Neuron (in vitro differentiated cells): Measurements from ENCODE around the gene LHPP.

ENCODE experiments used
- H2AFZ ChIP-seq: one replicate; pipeline ENCODE4 v1.6.1; 2013; ENCODE audit warnings: low read depth, mild to moderate bottlenecking, inconsistent platforms, low read length, moderate library complexity
- H3K27me3 ChIP-seq: one replicate; pipeline ENCODE4 v1.6.1; 2013; ENCODE audit warnings: low read length; ENCODE audit not compliant: insufficient read depth
- H3K36me3 ChIP-seq: one replicate; pipeline ENCODE4 v1.6.1; 2013; ENCODE audit warnings: low read length; ENCODE audit not compliant: insufficient read depth
- H3K4me1 ChIP-seq: one replicate; pipeline ENCODE4 v1.6.1; 2013; ENCODE audit warnings: low read length; ENCODE audit not compliant: insufficient read depth
- H3K4me3 ChIP-seq: 2 replicates; pipeline ENCODE4 v1.5.1; 2013; ENCODE audit warnings: mild to moderate bottlenecking, low read length, moderate library complexity
- H3K9me3 ChIP-seq: one replicate; pipeline ENCODE4 v1.6.1; 2013; ENCODE audit warnings: low read length

The LHPP gene

DNA sequence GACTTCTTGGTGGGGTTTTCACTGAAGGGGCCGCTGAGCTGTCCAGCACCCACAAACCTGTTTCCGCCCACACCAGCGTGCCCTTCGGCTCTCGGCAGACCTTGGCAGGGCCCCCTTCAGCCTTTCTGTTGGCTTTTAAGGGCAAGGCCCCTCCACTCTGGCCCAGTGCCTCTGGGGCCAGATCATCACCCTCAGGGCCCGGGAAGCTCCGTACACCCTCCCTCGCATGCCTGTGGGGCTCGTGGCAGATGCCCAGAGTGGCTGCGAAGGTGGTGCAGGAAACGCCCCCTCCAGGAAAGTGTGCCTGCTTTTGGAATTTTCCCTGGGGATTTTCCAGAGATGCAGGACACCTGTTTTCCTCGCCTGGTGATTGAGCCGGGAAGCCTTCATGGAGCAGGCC is 7.0 kb downstream of the LHPP start:
- Histone ChIP-seq H3K9me3 (no peaks in the 10 kb centered on the region), H3K27me3 (no peaks in the 10 kb centered on the region), H3K36me3 (no peaks in the 10 kb centered on the region), H2AFZ (no peak overlapping the region), H3K4me3 (no peak overlapping the region), H3K4me1 (peaks cover 11% of the 10 kb centered on the region)

- Histone ChIP-seq H2AFZ (no peak overlapping the region), H3K27me3 (no peaks in the 10 kb centered on the region), H3K4me3 (no peak overlapping the region), H3K4me1 (peaks cover 11% of the 10 kb centered on the region), H3K36me3 (no peaks in the 10 kb centered on the region), H3K9me3 (no peaks in the 10 kb centered on the region)
These were observed 8.4 kb downstream of the LHPP start for GRCh38 chr10:124469956-124470484.

DNA sequence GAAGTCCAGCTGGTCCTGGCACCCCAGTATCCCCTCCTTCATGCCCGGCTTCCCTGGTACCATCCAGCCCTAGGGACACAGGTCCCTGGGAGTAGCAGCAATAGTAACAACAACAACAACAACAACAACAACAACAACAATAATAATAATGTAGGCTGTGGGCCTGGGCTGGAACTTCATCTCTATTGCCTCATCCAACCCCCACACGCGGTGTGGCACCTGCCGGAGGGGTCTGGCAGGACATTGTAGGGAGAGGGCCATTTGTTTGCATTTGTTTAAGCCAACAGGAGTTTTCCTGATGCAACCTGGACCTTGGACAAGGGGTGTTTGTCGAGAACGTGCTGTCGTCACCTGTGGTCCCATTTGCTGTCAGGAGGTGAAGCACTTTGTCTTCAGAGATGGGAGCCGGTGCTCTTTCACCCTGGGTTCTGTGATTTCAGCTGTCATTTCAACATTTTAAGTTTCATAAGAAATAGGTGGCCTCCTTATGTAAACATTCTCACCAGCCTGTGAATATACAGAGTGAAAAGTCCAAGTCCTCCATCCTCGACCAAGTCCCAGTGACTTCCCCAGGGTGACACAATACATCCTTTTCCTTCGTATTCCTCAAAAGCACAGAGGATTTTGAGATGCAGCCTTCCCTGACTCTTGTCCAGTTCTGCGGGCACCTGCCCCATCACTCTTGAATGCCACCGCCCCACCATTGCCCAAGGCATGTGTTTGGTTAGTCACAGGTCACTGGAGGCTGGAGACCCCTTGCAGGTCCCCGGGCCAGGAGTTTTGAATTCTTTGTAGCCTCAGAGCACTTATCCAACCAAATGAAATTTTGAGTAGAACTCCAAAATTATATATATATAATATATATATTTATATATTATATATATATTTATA is 9.2 kb downstream of the LHPP start:
- H3K4me3 ChIP-seq, result no peak overlapping the region
- peaks cover 5% of the 10 kb centered on the region for H3K4me1 ChIP-seq
- no peaks in the 10 kb centered on the region for H3K36me3 ChIP-seq
- H3K9me3 ChIP-seq, result no peaks in the 10 kb centered on the region
- H3K27me3 ChIP-seq, result no peaks in the 10 kb centered on the region
- H2AFZ ChIP-seq, result no peak overlapping the region

- H3K9me3 ChIP-seq, result no peaks in the 10 kb centered on the region
- H3K27me3 ChIP-seq, result no peaks in the 10 kb centered on the region
- H3K36me3 ChIP-seq, result no peaks in the 10 kb centered on the region
- no peak overlapping the region for H2AFZ ChIP-seq
- no peaks in the 10 kb centered on the region for H3K4me1 ChIP-seq
- no peak overlapping the region for H3K4me3 ChIP-seq
These were observed 10.4 kb downstream of the LHPP start for GRCh38 chr10:124472071-124472470.

DNA sequence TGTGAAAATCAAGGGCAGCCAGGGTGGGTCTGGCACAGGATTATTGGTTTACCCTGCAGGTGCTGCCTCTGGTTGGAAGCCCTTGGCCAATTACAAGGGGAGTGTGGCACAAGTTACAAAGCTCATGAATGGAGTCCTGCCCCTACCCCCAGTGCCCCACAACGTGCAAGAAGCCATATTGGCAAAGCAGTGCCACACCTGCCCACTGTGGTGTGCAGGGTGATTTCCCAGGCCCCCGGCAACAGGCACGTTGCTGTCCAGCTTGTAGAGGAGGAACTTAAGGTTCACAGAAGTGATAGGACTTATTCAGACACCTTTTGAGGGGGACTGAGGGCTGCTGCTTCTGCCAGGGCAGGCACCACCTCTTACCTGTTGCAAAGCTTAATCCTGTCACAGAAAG is 11.4 kb downstream of the LHPP start:
- no peaks in the 10 kb centered on the region for H3K27me3 ChIP-seq
- H3K4me3 ChIP-seq, result no peak overlapping the region
- H2AFZ ChIP-seq, result no peak overlapping the region
- H3K36me3 ChIP-seq, result no peaks in the 10 kb centered on the region
- no peaks in the 10 kb centered on the region for H3K9me3 ChIP-seq
- H3K4me1 ChIP-seq, result peaks cover 7% of the 10 kb centered on the region

DNA sequence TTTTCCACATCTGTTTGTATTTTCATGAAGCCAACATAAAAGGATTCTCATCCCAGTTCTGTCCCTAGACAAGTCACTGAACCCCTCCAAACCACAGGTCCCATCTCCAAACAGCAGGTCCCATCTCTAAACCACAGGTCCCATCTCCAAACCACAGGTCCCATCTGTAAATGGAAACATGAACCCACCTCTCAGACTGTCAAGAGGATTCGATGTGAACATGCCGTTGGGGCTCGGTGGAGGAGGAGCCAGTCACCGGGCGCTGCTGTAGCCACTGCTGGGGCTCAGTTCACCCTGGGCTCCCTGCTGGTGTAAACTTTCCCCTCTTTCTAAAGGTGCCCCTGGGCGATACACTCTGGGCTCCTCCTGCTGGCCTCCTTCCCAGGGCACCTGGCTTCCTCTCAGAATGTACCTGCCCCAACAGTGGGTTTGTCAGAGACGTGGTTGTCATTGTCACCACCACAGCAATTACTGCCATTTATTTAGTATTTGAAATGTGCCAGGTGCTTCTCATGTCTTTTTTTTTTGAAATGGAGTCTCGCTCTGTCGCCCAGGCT is 13.0 kb downstream of the LHPP start:
- Histone ChIP-seq H3K9me3 (no peaks in the 10 kb centered on the region), H3K4me1 (peaks cover 11% of the 10 kb centered on the region), H2AFZ (no peak overlapping the region), H3K27me3 (no peaks in the 10 kb centered on the region), H3K36me3 (no peaks in the 10 kb centered on the region), H3K4me3 (no peak overlapping the region)

- Histone ChIP-seq H3K4me3 (no peak overlapping the region), H3K9me3 (no peaks in the 10 kb centered on the region), H3K27me3 (no peaks in the 10 kb centered on the region), H2AFZ (no peak overlapping the region), H3K36me3 (no peaks in the 10 kb centered on the region), H3K4me1 (peaks cover 17% of the 10 kb centered on the region)
These were observed 14.6 kb downstream of the LHPP start for GRCh38 chr10:124476043-124476725.

DNA sequence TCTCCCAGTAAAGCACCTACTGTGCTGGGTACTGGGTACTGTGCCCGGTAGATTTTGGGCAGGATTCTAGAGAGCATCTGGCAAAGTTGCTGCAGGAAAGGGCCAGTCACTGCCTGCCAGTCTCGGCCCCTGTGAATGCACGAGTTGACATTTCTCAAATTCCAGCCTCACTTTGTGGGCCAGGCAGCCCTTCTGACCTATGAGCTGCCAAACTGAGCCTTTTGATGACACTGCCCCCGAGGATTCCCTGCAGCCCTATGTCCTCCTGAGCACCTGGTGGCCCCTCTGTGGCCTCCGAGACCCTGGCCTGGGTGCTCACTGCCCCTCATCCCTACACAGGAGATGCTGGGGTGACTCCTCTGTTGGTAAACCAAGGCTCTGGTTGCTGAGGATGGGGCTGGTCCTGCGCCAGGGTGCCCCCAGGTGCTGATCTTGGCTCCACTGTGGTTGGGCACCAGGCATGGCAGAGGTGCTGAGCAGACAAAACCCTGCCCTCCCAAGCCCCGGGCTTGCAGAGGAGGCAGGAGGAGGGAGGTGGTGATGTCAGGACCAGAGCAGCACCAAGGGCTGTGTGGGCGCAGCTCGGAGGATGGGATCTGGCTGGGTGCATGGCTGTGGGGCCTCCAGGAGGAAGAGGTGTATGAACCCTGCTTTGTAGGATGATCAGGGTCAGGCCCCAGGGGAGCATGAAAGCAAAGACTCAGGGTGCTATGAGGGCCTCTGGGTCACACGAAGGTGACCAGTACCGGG is 16.2 kb downstream of the LHPP start:
- H3K9me3 ChIP-seq, result no peaks in the 10 kb centered on the region
- peaks cover 17% of the 10 kb centered on the region for H3K4me1 ChIP-seq
- H2AFZ ChIP-seq, result no peak overlapping the region
- no peaks in the 10 kb centered on the region for H3K36me3 ChIP-seq
- no peak overlapping the region for H3K4me3 ChIP-seq
- H3K27me3 ChIP-seq, result no peaks in the 10 kb centered on the region

DNA sequence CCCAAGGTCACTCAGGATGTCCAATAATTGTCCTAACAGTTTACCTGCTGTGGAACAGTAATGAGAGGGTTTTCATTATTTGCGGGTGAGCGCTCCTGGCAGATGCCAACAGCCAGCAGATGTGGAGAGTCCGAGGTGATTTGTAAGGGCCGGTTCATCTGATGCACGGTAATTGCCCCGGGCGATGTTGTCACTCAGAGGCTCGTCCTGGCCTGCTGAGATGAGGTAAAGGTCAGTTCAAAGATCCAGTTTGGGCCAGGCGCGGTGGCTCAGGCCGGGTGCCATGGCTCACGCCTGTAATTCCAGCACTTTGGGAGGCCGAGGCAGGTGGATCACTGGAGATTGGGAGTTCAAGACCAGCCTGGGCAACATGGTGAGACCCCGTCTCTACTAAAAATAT is 16.9 kb downstream of the LHPP start:
- peaks cover 17% of the 10 kb centered on the region for H3K4me1 ChIP-seq

DNA sequence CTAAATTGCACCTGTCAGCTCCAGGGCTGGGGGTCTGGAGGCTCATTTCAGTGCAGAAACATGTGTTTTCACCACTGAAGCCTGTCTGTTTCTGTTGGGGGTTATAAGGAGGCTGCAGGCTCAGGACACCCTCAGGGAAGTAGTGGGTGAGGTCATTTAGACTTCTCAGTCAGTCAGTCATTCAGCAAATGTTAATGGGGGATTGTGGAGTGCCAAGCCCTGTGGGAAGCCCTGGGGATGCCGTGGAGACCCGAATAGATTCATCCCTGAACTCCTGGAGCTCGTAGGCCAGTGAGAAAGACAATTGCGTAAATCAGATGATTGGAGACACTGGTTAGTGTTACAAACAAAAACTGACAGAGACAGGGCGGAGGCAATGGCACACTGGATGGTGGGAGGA is 19.2 kb downstream of the LHPP start:
- Histone ChIP-seq H3K36me3 (no peaks in the 10 kb centered on the region), H3K4me3 (no peak overlapping the region), H3K4me1 (peaks cover 39% of the 10 kb centered on the region), H3K27me3 (no peaks in the 10 kb centered on the region), H2AFZ (no peak overlapping the region), H3K9me3 (no peaks in the 10 kb centered on the region)

More for the DNA sequence above, 16.9 kb downstream of the LHPP start:
- no peak overlapping the region for H3K4me3 ChIP-seq
- H3K9me3 ChIP-seq, result no peaks in the 10 kb centered on the region
- no peaks in the 10 kb centered on the region for H3K27me3 ChIP-seq
- H2AFZ ChIP-seq, result no peak overlapping the region
- H3K36me3 ChIP-seq, result no peaks in the 10 kb centered on the region

DNA sequence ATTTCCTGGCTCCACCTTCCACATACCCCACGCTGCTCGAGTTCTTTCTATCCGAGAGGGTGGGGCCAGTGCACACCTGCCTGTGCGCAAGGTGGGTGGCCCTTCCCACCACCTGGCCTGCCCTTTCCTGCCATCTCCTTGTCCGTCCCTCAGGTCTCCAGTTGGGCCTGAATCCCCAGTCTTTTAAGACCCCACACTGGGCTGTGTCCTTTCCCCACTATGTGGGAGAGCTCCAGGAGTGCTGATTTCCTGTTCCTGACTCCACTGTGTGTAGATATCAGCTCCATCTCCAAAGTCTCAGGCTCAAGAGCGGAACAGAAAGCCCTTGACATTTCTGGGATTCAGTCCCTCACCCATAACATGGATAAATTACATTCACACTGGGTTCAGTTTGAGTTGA is 20.1 kb downstream of the LHPP start:
- no peak overlapping the region for H3K4me3 ChIP-seq
- H2AFZ ChIP-seq, result no peak overlapping the region
- peaks cover 41% of the 10 kb centered on the region for H3K4me1 ChIP-seq
- no peaks in the 10 kb centered on the region for H3K36me3 ChIP-seq
- H3K27me3 ChIP-seq, result no peaks in the 10 kb centered on the region
- peaks cover 2% of the 10 kb centered on the region for H3K9me3 ChIP-seq

DNA sequence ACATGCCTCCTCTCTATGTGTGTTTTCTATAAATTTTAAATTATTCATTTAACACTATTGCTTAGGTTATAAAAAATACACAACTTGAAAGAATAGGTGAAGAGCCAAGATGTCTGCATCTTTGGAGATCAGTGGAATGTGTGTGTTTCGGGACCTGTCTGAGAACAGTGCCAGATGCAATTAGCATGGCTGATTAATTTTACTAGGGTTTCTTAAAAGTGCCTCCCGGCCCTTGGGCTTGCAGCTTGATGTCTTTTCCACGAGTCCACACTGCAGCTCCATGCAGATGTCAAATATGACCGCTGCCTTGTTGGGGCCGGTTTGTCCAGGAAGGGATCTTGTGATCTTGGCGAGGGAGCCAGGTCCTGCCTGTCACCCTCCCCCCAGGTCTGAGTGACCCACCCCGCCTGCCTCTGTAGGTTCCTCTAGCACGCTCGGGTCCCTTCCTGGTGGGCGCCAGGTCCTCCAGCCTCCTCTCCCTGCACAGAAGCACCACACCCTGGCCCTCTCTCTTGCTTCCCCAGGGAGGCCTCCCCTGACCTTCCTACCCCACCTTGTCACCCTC is 20.7 kb downstream of the LHPP start:
- no peaks in the 10 kb centered on the region for H3K27me3 ChIP-seq
- no peak overlapping the region for H3K4me3 ChIP-seq
- H3K36me3 ChIP-seq, result no peaks in the 10 kb centered on the region
- H3K9me3 ChIP-seq, result peaks cover 3% of the 10 kb centered on the region
- H2AFZ ChIP-seq, result no peak overlapping the region
- peaks cover 41% of the 10 kb centered on the region for H3K4me1 ChIP-seq
